ENCODE data around the gene NHLRC3.
A peak's percentile ranks its signal among the peaks of the same experiment; 100 is the strongest.
"Not testable (repeated sequence)": the region's sequence is repeated elsewhere in the genome, so short reads cannot be mapped to it uniquely, and the experiment has no call there.

NHLRC3 gene, protein sequence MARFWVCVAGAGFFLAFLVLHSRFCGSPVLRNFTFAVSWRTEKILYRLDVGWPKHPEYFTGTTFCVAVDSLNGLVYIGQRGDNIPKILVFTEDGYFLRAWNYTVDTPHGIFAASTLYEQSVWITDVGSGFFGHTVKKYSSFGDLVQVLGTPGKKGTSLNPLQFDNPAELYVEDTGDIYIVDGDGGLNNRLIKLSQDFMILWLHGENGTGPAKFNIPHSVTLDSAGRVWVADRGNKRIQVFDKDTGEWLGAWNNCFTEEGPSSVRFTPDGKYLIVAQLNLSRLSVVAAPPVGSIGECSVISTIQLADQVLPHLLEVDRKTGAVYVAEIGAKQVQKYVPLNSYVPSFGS

DNA sequence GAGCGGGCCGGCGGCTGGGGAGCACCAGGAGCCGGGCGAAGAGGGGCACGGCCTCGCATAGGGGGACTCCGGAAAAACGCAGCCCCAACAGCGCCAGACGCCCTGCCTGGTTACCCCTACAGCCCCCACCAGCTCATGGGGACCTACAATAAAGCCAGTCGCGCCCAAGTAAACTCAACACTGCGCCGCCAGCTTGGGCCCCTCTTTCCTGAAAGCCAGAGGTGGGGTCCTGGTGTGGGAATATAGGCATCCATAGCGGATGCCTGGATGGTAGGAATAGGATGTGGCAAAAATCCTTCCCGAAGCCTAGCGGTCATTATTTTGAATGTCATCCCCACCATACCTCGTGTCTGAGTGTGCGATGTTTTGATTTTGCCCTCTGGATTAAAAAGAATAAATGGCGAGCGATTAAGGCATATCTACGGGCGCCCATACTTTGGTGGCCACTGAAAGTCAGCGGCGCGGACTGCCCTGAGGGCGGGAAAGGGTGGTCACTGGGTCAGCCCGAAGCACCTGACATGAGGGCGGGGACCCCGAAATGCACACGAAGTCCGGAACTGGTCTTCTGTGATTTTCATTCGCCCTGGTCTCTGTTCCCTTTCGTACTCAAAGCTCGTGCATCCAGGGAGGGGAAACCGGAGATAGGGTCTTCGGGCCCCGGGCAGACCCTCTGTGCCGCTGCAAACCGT, at the start of gene NHLRC3, which contains the start of gene PROSER1:
TSS of gene NHLRC3 (plus strand) at position 577 of the 689 bp plus-strand sequence. CDS start 184 bp downstream, outside the sequence.
TSS of gene PROSER1 (minus strand) at position 210 of the 689 bp plus-strand sequence. CDS start 847 bp downstream, outside the sequence.
- peak; percentile 76 for DNase-seq

DNA sequence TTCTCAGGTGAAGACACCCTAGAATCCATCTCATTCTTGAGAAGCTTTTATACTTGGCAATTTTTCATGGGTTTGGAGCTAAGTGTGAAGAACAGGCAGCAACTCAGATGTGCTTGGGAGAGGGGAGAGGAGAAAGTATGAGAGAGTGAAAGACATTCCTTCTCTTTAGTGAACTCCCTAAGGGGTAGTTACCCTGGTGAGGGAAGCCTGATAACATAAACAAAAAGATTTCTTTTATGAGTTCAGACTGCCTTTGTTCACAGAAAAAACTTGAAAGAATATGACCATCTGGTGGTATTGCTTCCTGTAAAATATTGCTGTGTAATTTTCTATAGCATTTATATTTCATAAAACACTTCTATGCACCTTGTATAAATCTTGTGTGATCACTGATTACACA, 47.6 kb upstream of the NHLRC3 start, which contains the start of gene STOML3:
TSS of gene STOML3 (minus strand) at position 139 of the 400 bp plus-strand sequence. CDS start at position 29, 110 bp downstream.
- no peak for DNase-seq

DNA sequence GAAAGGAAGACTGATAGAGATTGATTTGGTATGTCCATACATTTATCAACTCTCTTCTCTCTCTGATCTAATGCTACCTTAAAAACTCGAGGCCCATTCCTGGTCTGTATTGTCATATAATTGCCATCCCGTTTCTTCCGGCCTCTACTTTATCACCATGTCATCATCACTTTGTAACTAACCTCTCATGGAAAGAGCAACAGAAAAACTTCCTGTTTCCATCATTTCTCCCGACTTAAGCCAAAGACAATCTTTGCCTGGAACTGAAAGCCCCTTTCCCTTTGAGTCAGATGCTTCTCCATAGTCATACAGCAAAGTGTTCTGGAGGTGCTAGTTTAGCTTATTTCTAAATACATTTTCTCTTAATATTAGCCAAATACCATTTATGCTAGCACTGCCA, 44.9 kb upstream of the NHLRC3 start:
- DNase-seq = no peak

DNA sequence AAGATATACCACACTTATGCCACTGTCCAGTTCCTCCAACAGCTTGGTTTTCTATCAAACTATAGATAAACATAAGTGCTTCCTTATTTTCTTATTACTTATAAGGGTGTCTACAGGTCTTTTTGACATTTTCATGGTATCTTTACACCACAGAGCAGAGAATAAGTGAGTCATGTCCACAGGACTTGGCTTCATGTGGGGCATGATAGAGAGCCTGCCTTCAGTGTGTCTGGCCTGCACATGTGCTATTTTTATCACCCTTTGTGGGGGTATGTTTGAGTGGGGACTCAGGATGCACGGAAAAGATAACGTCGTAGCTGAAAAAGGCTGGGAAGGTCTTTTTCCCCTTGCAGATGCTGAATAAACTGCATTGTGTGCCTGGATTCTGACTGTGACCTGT, 39.5 kb upstream of the NHLRC3 start:
- DNase-seq = no peak

DNA sequence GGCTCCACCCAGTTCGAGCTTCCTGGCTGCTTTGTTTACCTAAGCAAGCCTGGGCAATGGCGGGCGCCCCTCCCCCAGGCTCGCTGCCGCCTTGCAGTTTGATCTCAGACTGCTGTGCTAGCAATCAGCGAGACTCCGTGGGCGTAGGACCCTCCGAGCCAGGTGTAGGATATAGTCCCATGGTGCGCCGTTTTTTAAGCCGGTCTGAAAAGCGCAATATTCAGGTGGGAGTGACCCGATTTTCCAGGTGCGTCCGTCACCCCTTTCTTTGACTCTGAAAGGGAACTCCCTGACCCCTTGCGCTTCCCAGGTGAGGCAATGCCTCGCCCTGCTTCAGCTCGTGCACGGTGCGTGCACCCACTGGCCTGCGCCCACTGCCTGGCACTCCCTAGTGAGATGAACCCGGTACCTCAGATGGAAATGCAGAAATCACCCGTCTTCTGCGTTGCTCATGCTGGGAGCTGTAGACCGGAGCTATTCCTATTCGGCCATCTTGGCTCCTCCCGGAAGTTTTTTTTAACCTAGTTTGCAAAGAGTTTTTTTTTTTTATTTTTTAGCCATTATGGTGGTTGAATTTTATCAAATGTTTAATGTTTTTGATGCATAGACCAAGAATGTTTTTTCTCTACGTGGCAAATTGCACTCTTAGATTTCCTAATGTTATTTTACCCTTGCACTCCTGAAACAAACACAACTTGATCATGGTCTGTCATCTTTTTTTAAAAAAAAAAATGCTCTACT, 31.7 kb upstream of the NHLRC3 start:
- DNase-seq = not testable (repeated sequence)

DNA sequence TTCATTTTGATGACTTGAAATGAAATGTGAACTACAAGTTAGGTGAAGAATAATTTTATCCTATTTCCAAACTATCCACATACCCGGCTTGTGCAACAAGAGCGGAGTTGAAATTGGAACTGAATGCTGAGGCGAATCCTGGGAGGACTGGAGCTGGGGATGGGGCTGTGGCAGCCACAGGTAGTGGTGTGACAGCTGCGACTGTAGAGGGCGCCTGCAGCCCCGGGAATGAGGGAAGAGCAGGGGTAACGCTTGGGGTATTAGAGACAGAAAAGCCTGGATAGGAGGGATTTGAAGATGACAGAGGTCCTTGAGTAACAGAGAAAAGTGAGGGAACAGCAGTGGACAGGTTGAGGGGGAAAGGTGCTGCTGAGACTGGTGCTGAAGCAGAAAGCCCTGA, 25.6 kb upstream of the NHLRC3 start:
- DNase-seq = no peak

DNA sequence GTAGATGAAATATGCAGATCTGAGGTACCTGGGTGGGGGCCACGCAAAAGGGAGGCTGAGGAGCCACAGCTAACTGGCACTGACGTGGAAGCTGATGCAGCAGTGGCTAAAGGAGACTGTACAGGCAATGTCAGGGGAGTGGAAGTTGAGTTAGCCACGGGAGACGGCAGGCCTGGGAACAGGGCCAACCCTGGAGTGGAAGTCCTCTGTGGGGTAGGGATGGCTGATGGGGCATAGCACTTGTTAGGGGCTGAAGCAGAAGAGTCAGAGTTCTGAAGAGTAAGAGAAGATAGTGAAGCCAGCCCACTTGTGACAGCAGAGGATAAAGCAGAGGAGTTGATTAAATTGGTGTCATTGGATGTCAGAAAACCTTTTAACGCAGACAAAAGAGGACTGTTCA, 24.8 kb upstream of the NHLRC3 start:
- no peak for DNase-seq

DNA sequence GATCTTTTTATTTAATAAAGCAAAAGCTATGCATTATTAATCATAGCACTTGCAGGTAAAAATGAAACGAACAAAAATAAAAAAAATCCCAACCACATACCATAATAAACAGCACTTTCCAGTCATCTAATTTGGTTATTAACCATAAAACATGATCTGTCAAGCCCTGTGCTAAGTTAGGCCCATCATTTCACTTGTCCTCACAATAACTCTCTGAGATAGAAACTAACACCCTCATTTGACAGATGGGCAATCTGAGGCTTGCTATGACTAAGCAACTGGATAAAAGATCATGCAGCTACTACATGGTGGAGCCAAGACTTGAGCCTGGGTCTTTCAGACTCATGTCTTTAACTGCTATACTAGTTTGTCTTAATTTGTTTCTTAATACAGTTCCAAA, 22.2 kb upstream of the NHLRC3 start:
- DNase-seq = no peak

DNA sequence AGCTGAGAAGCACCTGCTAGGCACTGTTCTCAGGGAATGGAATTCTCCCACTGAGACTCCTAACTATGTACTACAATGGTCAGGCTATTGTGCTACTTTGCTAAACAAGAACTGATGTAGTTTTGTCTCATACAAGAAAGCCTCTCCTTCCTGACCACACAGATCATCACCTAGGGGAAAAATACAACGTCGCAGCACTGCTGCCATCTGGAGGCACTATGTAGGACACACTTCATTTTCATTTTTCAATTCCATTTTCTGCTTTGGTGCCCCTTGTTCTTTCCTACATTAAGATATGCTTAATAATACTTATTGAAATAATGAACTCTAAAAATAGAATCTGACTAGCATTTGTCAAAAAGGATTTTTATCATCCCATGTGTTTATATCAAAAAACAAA, 21.5 kb upstream of the NHLRC3 start:
- no peak for DNase-seq

DNA sequence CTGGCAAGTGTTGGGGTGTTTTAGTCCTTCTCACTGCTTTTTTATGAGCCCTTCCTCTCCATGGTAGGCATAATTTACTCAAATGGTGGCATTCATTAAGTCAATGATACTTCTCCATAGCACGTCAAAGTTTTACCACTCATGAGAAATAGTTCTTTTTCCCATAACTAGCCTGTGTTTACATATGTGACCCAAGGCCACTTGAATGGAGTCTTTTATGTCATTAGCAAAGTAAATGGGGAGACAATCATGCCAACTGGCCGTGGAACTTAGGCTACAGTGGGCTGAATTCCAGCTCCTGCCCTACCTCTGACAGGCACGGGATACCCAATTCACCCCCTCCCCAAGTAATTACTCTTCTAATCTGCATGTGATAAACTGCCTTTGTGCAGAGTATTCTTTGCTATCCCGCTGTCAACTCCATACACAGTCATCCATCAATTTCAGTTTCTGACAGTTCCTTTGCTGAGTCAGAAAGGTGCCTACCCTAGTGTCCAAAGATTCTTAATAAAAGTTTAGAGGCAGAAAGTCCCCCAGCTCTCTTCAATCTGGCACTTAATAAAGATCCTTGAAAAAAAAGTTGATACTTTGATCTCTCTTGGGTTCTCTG, 17.3 kb upstream of the NHLRC3 start:
- no peak for DNase-seq

DNA sequence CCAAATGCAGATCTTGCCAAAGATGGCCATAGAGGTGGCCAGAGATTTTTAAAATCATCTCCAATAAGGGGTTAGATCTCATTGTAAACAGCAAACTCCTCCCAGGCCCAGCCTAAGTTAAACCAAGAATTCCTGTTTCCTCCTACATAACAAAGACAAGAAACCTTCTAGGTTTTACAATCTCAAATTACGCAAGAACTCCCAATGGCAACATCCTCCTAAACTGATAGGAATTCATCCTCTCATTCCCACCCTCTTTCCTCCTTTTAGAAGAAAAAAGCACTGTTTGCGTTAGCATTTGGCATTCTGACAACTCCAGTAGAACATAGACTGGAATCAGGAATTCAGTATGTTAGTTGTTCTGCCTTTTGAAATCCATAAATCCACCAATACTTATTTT, 14.9 kb upstream of the NHLRC3 start:
- no peak for DNase-seq

DNA sequence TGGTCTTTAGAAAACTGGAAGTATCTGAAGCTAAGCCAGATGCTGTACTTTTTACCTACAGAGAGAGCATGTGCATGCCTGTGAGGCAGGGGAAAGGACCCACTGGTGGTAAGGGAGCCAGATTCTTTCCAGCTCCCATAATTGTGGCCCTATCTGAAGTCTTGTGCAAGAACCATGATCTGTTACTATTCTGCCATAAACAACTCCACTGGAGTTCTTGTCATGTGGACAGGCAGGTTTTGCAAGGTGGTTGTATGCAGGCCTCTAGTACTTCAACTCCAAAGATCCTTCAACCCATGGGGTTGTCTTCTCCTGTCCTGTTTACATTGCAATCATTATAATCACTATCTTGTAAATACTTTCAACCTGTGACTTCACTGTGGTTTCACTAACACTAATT, 14.5 kb upstream of the NHLRC3 start:
- DNase-seq = no peak

DNA sequence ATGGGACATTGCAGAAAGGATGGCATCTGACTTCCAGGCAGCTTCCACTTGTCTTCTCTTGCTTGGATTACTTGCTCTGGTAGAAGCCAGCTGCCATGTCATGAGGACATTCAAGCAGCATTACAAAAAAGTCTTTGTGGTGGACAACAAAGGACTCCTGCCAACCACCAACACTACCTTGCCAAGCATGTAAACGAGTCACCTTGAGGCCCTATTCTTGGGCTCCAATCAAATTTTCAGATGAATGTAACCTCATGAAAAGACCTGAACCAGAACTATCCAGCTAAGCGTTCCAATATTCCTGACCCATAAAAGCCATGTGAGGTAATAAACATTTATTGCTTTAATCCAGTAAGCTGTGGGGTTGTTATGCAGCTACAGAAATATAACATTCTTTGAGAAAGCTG, 12.8 kb upstream of the NHLRC3 start:
- no peak for DNase-seq

DNA sequence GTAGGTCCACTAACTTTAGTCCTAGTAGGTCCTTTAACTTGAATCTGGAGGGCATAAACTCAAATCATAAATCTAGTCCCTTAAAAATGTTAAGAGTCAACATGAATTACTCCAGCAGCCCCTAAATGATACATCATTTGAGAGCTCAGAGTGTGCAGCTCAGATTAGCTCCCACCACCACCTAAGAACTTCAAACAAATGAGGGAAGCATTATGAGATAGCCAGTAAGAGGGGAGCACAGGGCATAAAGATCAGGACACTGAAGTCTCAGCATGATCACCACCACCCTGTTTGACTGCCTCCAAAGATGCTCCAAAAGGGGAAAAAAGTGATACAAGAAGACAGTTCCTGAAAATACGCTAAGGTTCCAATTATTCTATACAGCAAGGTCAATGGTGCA, 6.1 kb upstream of the NHLRC3 start:
- DNase-seq = no peak

DNA sequence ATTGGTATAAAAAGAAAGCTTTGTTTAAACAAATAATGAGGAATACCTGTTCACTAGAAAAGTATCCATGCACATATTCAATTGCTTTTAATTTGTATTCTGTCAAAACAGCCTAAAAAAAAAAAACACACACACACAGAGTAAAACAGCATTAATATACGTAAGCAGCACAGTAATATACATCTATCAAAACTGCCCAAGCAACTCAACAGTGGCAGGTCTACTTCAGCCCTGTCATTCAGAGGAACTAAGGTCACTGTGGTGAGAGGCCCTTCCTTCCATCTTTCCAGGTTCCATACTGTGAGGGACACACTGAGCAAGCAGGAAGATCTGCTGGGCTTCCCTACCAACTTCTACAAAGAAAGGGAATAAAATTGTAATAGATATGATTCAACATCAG, 4.2 kb upstream of the NHLRC3 start:
- DNase-seq = no peak

DNA sequence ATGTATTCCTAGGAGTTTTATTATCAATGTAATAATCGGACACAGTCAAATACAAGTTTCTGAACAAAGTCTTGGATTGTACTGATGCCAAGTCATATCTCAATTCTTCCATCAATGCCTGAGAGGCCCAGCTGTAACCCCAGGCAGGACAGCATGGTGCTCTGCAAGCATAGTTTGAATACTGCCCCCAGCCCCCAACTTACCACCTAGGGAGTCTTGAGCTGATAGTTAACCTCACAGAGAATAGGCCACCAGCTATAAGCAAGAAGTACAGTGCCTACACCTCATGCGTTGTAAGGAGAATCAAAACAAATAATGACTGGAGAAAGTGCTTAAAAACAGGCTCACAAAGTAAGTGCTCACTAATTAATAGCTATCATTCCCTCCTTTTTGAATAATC, 3.1 kb upstream of the NHLRC3 start:
- no peak for DNase-seq

DNA sequence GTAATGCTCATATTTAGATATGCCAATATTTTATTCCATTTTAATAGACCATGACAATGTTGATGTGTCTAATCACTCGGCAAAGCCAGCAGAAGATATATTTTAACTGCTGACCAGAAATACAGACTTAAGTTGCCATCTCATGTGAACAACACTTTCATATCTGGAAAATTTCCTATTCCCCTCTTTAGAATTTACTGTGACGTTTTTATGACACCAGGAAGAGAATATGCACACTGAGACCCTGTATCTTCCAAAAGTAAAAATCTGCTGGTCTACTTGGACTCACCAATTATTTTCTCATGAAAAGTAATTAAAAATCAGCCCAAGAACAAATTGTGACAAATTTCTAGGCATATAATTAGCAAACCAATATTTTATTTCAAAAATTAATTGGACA, 2.5 kb upstream of the NHLRC3 start:
- DNase-seq = no peak

DNA sequence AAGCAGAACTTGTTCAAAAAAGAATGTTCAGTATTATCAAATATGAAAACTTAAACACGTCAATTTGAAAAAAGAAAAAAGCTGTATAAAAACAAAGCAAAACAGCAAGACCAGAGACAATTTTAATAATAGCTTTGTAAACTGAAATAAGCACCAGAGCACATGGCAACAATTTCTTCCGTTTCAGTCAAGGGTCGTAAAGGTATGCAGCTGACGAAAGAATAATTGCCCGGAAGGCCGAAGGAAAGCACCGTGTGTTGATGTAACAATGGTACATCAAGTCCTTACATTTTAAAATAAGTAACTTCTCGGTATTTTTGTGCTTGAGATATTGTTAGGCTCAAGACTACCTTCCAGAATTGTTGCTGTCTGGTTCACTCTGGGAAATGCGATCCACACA, 2.0 kb upstream of the NHLRC3 start:
- DNase-seq = no peak

DNA sequence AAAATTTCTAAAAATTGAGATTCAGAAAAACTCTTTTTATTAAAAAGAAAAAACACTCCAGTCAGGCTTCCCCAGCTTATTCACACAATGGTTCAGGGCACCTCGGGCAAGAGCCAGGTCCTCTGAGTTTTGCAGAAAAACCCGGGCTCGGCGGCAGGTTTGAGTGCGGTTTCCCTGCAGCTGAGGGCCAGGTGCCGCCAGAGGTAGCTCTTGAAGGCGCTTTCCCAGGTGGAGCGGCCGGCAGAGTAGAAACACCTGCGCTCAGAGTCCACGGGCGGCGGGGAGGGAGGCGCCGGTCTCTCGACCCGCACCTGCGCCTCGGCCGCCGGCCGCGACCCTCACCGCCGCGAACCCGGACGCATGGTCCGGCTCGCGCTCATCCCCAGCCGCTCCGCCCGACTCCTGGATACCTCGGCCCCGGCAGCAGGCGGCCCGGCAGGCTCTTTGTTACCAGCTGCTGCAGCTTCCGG, 811 bp upstream of the NHLRC3 start:
- DNase-seq = no peak

DNA sequence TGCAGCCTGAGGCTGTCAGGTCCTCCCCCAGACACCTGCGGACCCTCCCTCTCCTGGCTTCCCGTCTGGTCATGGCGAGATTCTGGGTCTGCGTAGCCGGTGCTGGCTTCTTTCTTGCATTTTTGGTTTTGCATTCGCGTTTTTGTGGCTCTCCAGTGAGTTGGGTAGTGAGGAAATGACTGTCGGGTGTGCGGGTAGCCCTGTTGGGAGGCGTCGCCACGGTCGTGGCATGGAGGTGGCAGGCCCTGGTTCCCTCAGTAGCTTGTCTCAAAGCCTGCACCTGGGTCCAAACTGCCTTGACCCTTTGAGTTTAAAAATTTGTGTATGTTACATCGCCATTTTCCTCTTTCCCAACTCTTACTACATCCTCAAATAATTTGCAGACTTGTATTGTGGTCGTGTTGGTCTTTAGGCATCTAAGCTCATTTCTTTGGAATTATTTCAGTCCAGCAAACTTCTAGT, 344 bp downstream of the NHLRC3 start:
- DNase-seq = no peak

DNA sequence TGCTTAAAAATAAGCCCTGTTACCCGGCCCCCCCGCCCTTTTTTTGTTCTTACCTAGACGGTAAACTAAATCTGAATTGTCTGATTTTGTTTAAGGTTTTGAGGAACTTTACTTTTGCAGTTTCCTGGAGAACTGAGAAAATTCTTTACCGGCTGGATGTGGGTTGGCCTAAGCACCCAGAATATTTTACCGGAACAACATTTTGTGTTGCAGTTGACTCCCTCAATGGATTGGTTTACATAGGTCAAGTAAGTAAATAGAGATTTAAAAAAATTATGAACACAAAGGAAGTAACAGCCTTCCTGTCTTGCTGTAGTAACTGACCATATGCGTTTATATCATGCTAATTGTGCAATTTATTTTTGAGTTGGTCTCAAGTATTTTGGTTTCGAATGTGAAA, 785 bp downstream of the NHLRC3 start:
- no peak for DNase-seq

DNA sequence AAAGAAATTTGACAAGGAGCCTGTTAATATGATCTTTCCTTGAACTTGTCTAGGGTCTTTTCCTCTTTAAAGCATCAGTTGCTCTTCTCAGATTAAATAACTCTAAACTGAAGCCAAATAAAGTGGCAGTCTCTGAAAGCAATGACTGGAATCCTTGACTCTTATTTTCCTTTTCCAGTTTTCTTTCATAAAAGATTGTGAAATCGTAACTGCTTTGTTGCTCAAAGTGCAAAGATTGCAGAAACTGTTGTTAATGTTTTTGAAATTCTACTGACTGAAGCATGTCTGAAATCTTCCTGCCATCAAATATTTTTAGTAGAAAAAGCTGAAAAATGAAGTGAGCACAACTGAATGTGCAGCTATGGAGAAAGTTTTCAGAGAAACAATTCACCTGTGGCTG, 1.9 kb downstream of the NHLRC3 start:
- DNase-seq = no peak

DNA sequence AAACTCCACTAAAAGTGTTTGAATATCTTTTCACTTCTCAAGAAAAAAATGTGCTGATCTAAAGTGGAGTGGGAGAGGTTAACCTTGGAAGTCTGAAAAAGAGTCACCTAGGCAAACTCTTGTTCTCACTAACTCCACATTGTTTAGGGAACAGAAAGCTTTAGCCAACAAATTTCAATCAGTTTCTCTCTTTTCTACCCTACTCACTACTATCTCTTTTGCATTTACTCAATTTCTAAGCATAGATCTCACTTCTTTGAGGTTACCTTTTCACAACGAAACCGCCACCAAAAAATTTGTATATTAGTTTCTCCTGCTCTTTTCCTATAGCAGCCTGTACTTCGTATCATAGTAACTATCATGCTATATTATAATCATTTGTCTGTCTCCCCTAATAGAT, 6.3 kb downstream of the NHLRC3 start:
- no peak for DNase-seq

Measured in activated effector memory CD4-positive, alpha-beta T cell treated with Interleukin-2 at 50 U/mL for 16 hours (primary cell).